HCT116 (cell line): Measurements from ENCODE around the gene DUOXA1. TPM values are rescaled to one million over a fixed set of nuclear protein-coding genes. Genes with fewer than 3 reads are reported as not detected.

Experiments used
- ATAC-seq: fragments of 200-7000 bp; cut with Tn5 transposase; 2 replicates; pipeline ENCODE4 v1.9.1; 2020; ENCODE audit warnings: mild to moderate bottlenecking, moderate library complexity
- BruUV-seq: library from RNA; stranded (reverse); fragments of 400-500 nt; replicated peaks from 2 replicates; lab custom pipeline; 2021; lab: Mats Ljungman, UMichigan
- CTCF ChIA-PET: fragments of 300-600 bp; sonication (Branson Sonifier 250); formaldehyde crosslinking; loops from one replicate; lab custom pipeline; 2021; ENCODE audit warnings: antibody characterized with exemption; lab: Charles Lee
- POLR2A ChIA-PET: fragments of 300-600, 350-600 bp; sonication (Branson Sonifier 250); formaldehyde crosslinking; loops from one replicate; lab custom pipeline; 2021; ENCODE audit warnings: antibody characterized with exemption; lab: Charles Lee
- RAD21 ChIA-PET, 2 experiments: fragments of 300-600 bp; sonication (Branson Sonifier 250); formaldehyde crosslinking; loops; one replicate each; lab custom pipeline; 2023; ENCODE audit warnings: low total read pairs in 2 of 2; ENCODE audit not compliant: uncharacterized antibody in 2 of 2, unreplicated experiment in 2 of 2, low non-redundant PET in 1 of 2; lab: Charles Lee
- DNase-seq: peaks from one replicate; pipeline ENCODE4 v3.0.0-alpha.2; 2010; ENCODE audit warnings: low read depth, low spot score
- H2AFZ ChIP-seq: fragments of 200-600 bp; shearing (Covaris generic), sonication (generic); 2 replicates; pipeline ENCODE4 v1.6.1; 2017; ENCODE audit warnings: low read depth, mixed run types, mixed read lengths, antibody characterized with exemption, low read length; ENCODE audit not compliant: poor library complexity, severe bottlenecking
- H3K27ac ChIP-seq: 2 replicates; pipeline ENCODE4 v1.5.1; 2012; ENCODE audit warnings: low read depth, low read length
- H3K27me3 ChIP-seq: fragments of 200-600 bp; sonication (generic); 2 replicates; pipeline ENCODE4 v1.6.1; 2016; ENCODE audit warnings: mixed run types, low read length, mixed read lengths; ENCODE audit not compliant: insufficient read depth
- H3K36me3 ChIP-seq, 2 experiments: fragments of 200-500 bp in 1 of 2; fragments of 200-600 bp in 1 of 2; sonication (Bioruptor generic) in 1 of 2; sonication (generic) in 1 of 2; 2 replicates each; pipeline versions ENCODE4 v1.5.1 to v1.6.1; 2014 to 2016; ENCODE audit warnings: low read length in 2 of 2, inconsistent platforms in 1 of 2, mixed read lengths in 1 of 2, mixed run types in 1 of 2; ENCODE audit not compliant: insufficient read depth in 2 of 2, control insufficient read depth in 1 of 2
- H3K4me1 ChIP-seq, 2 experiments: fragments of 200-600 bp in 1 of 2; sonication (generic) in 1 of 2; 2 replicates each; pipeline versions ENCODE4 v1.5.1 to v1.6.1; 2012 to 2017; ENCODE audit warnings: low read length in 2 of 2, inconsistent platforms in 1 of 2, mild to moderate bottlenecking in 1 of 2, mixed read lengths in 1 of 2, mixed run types in 1 of 2, moderate library complexity in 1 of 2; ENCODE audit not compliant: insufficient read depth in 2 of 2, control insufficient read depth in 1 of 2
- H3K4me2 ChIP-seq: fragments of 200-600 bp; sonication (generic); 2 replicates; pipeline ENCODE4 v1.6.1; 2017; ENCODE audit warnings: mixed run types, low read length, mixed read lengths
- H3K4me3 ChIP-seq, 2 experiments: fragments of 200-600 bp in 1 of 2; sonication (generic) in 1 of 2; replicated peaks in 1 of 2; 2 replicates each; pipeline ENCODE4 v1.5.1; 2011 to 2016; ENCODE audit warnings: low read length in 2 of 2, control low read depth in 1 of 2, low read depth in 1 of 2, mild to moderate bottlenecking in 1 of 2, mixed read lengths in 1 of 2, mixed run types in 1 of 2
- H3K79me2 ChIP-seq: fragments of 200-600 bp; sonication (generic); 2 replicates; pipeline ENCODE4 v1.6.1; 2017; ENCODE audit warnings: mild to moderate bottlenecking, mixed run types, low read length, moderate library complexity, mixed read lengths; ENCODE audit not compliant: insufficient read depth
- H3K9ac ChIP-seq: fragments of 200-600 bp; sonication (generic); 2 replicates; pipeline ENCODE4 v1.6.1; 2016; ENCODE audit warnings: low read length, mixed read lengths
- H3K9me2 ChIP-seq: fragments of 200-600 bp; sonication (generic), shearing (Covaris generic); 2 replicates; pipeline ENCODE4 v1.6.1; 2017; ENCODE audit warnings: mixed run types, mild to moderate bottlenecking, moderate library complexity; ENCODE audit not compliant: insufficient read depth
- H3K9me3 ChIP-seq, 2 experiments: fragments of 200-500 bp in 1 of 2; fragments of 200-600 bp in 1 of 2; sonication (Bioruptor generic) in 1 of 2; sonication (generic) in 1 of 2; 2 replicates each; pipeline ENCODE4 v1.6.1; 2014 to 2017; ENCODE audit warnings: low read length in 2 of 2, mixed read lengths in 2 of 2, inconsistent platforms in 1 of 2, low read depth in 1 of 2, mild to moderate bottlenecking in 1 of 2, mixed run types in 1 of 2, moderate library complexity in 1 of 2; ENCODE audit not compliant: control insufficient read depth in 1 of 2, insufficient read depth in 1 of 2
- H4K20me1 ChIP-seq: fragments of 200-600 bp; sonication (generic), shearing (Covaris generic); 2 replicates; pipeline ENCODE4 v1.6.1; 2017; ENCODE audit warnings: mixed run types, mild to moderate bottlenecking, moderate library complexity; ENCODE audit not compliant: insufficient read depth
- CBX3 ChIP-seq: IDR thresholded peaks from 2 replicates; pipeline ENCODE4 v1.6.1; 2012; ENCODE audit warnings: low read depth
- CEBPB ChIP-seq: IDR thresholded peaks from 2 replicates; pipeline ENCODE4 v1.6.1; 2012; ENCODE audit warnings: low read depth
- ELF1 ChIP-seq: IDR thresholded peaks from 2 replicates; pipeline ENCODE4 v1.6.1; 2012; ENCODE audit warnings: low read depth, borderline replicate concordance
- EZH2 ChIP-seq: fragments of 200-600 bp; sonication (generic); IDR thresholded peaks from 2 replicates; pipeline ENCODE4 v1.6.1; 2017; ENCODE audit warnings: antibody characterized with exemption, mixed run types
- EZH2phosphoT487 ChIP-seq: fragments of 200-600 bp; IDR thresholded peaks from 2 replicates; pipeline ENCODE4 v1.6.1; 2018; ENCODE audit warnings: antibody characterized with exemption, borderline replicate concordance
- FOSL1 ChIP-seq: IDR thresholded peaks from 2 replicates; pipeline ENCODE4 v1.6.1; 2012; ENCODE audit warnings: low read depth
- JUND ChIP-seq: IDR thresholded peaks from 2 replicates; pipeline ENCODE4 v1.6.1; 2012
- MAX ChIP-seq: IDR thresholded peaks from 2 replicates; pipeline ENCODE4 v1.6.1; 2012
- POLR2A ChIP-seq: IDR thresholded peaks from 2 replicates; pipeline ENCODE4 v1.7.0; 2011; ENCODE audit warnings: borderline replicate concordance; ENCODE audit not compliant: insufficient read depth, insufficient read length; ENCODE audit errors: extremely low read depth
- RAD21 ChIP-seq: IDR thresholded peaks from 2 replicates; pipeline ENCODE4 v1.6.1; 2012; ENCODE audit warnings: low read depth, mild to moderate bottlenecking
- SIN3A ChIP-seq: IDR thresholded peaks from 2 replicates; pipeline ENCODE4 v1.6.1; 2012; ENCODE audit warnings: low read depth
- SP1 ChIP-seq: IDR thresholded peaks from 2 replicates; pipeline ENCODE4 v1.6.1; 2012; ENCODE audit warnings: low read depth
- SRF ChIP-seq: IDR thresholded peaks from 2 replicates; pipeline ENCODE4 v1.6.1; 2012; ENCODE audit warnings: low read depth
- TCF7L2 ChIP-seq: IDR thresholded peaks from 2 replicates; pipeline ENCODE4 v1.7.0; 2011; ENCODE audit warnings: borderline replicate concordance, inconsistent platforms; ENCODE audit not compliant: insufficient read depth, insufficient read length; ENCODE audit errors: extremely low read depth
- ZBTB33 ChIP-seq: IDR thresholded peaks from 2 replicates; pipeline ENCODE4 v1.6.1; 2011; ENCODE audit warnings: mild to moderate bottlenecking, low read length, moderate library complexity; ENCODE audit not compliant: insufficient replicate concordance; ENCODE audit errors: extremely low read depth
- ZFX ChIP-seq: fragments of 450-650 bp; IDR thresholded peaks from 2 replicates; pipeline ENCODE4 v1.6.1; 2017
- ZNF274 ChIP-seq: fragments of 200-500 bp; sonication (Bioruptor generic); IDR thresholded peaks from 2 replicates; pipeline ENCODE4 v1.6.1; 2014; ENCODE audit warnings: mild to moderate bottlenecking, low read depth, low read length, inconsistent platforms
- intact Hi-C: fragments of 100-400 bp; cut with micrococcal nuclease; formaldehyde crosslinking; loops from 2 replicates; pipeline ENCODE4 v1.10.0; 2022
- total RNA-seq: library from RNA; stranded (reverse); gene quantifications from one replicate; pipeline ENCODE4 v1.2.1, GENCODE V29; 2021; ENCODE audit not compliant: unreplicated experiment
- TF ChIP-seq, protein P1 (sequence below): IDR thresholded peaks from 2 replicates; pipeline ENCODE4 v1.6.1; 2012

DUOXA1 gene
- total RNA-seq, 1 experiment from 2014 or later = 2.3 TPM

DNA sequence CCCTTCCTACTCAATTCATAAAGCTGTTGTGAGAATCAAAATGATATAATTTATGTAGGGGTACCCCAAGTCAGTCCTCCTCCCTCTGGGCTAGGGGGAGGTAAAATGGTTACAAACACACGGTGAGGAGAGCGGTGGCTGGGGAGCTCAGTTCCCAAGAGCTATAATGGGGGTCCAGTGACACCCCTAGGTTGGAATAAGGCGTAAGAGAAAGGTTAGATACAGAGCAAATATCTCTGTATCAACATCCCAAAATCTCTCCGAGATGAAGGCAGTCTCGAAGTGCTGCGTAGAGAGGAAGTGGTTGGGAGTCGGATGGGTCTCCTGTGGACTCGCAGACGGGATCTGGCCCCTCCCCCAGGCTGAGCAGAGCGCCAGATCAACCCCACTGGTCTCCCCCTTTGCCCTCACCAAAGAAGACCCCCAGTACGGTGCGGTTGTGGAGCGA, 17.5 kb downstream of the DUOXA1 start:
- intact Hi-C loops = no loop called here
- no peaks in the 10 kb centered on the region for H3K9me3 ChIP-seq
- no peaks in the 10 kb centered on the region for H4K20me1 ChIP-seq
- H3K9ac ChIP-seq = no peak overlapping the region
- no peak for DNase-seq
- no peaks in the 10 kb centered on the region for H3K36me3 ChIP-seq
- no peak for ATAC-seq
- TF ChIP-seq JUND = no peak
- no peak for TF ChIP-seq SIN3A
- no peak for TF ChIP-seq TCF7L2
- no peaks in the 10 kb centered on the region for H3K79me2 ChIP-seq
- CTCF ChIA-PET = no interaction called here
- no peak overlapping the region for H3K27ac ChIP-seq
- RAD21 ChIA-PET = no interaction called here
- H2AFZ ChIP-seq = no peak overlapping the region
- BruUV-seq = no TSS peak
- no peaks in the 10 kb centered on the region for H3K9me2 ChIP-seq
- H3K4me1 ChIP-seq = no peaks in the 10 kb centered on the region
- H3K4me3 ChIP-seq = no peak overlapping the region
- no peak overlapping the region for H3K4me2 ChIP-seq
- POLR2A ChIA-PET = no interaction called here
- no peaks in the 10 kb centered on the region for H3K27me3 ChIP-seq

DNA sequence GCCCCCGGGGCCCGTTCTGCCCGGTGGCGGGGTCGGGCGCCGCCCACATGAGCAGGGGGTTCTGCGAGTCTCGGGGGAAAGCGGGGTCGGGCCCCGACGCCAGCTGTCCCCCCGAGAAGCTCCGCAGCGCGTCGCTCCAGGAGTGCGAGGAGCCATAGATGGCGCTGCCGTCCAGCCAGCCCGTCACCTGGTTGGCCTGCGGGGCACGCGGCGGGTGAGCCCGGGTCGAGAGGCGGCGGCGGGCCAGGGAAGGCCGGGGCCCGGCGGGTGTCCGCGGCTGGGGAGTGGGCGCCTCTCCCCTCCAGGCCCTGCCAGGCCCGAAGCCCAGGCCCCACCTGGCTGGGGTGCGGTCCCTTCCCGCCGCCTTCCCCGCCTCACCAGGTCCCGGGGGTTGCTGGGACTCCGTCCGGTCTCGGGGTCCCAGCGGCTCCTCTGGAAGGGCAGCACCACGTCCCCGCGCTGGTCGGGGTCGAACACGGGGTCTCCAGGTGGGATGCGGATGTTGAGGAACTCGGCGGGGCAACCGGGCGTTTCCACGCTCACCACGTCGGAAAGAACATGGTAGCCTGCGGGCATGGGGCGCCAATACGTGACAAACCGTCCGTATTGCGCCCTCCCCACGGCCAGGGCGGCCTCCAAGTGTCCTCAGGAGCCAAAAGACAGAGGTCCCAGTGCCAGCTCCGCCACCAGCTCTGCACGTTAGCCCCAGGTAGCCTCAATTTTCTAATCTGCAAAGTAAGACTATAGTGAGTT, 18.1 kb downstream of the DUOXA1 start:
- H2AFZ ChIP-seq = no peak overlapping the region
- no peak for ATAC-seq
- TF ChIP-seq ZFX = no peak
- no peak for TF ChIP-seq SIN3A
- TF ChIP-seq ZNF274 = no peak
- no peak for TF ChIP-seq SP1
- TF ChIP-seq RAD21 = no peak
- TF ChIP-seq TCF7L2 = no peak
- TF ChIP-seq, protein P1, sequence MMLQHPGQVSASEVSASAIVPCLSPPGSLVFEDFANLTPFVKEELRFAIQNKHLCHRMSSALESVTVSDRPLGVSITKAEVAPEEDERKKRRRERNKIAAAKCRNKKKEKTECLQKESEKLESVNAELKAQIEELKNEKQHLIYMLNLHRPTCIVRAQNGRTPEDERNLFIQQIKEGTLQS = no peak
- TF ChIP-seq EZH2phosphoT487 = no peak
- no peak for TF ChIP-seq SRF
- TF ChIP-seq CEBPB = no peak
- no peak for TF ChIP-seq MAX
- TF ChIP-seq EZH2 = no peak
- no peak for TF ChIP-seq CBX3
- no peak for TF ChIP-seq FOSL1
- TF ChIP-seq JUND = no peak
- no peak for TF ChIP-seq ELF1
- TF ChIP-seq POLR2A = no peak
- no peak for TF ChIP-seq ZBTB33
- TF ChIP-seq, all 23 proteins: peak for 0
- Histone ChIP-seq H3K9me2 (no peaks in the 10 kb centered on the region), H3K27ac (no peak overlapping the region), H3K4me3 (no peak overlapping the region), H3K4me2 (no peak overlapping the region), H4K20me1 (no peaks in the 10 kb centered on the region), H3K9ac (no peak overlapping the region), H3K9me3 (no peaks in the 10 kb centered on the region), H3K4me1 (no peaks in the 10 kb centered on the region), H3K79me2 (no peaks in the 10 kb centered on the region), H3K27me3 (no peaks in the 10 kb centered on the region), H3K36me3 (no peaks in the 10 kb centered on the region)
- POLR2A ChIA-PET = no interaction called here
- CTCF ChIA-PET = no interaction called here
- BruUV-seq = no TSS peak
- DNase-seq = no peak
- RAD21 ChIA-PET = no interaction called here
- intact Hi-C loops = no loop called here
